Measurements from ENCODE around the gene RGP1.

DNA sequence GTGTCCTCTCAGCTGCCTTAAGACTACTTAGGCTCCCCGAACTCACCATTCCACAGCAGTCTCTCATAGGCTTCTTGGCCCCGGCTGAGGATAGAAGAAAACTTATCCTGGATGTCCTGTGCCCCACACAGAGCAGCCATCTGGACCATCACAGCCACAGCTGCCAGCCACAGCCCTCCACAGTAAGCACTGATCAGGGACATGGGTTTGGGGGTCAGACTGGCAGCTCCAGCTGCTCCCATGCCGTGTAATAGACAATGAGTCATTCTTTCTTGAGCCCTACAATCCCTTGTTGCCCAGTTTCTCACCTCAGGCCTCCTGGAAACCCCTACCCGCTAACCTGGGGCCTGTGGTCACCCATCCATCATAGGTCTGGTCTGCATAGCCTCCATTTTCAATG, 10.9 kb upstream of the RGP1 start:
- TF ChIP-seq, protein P1, sequence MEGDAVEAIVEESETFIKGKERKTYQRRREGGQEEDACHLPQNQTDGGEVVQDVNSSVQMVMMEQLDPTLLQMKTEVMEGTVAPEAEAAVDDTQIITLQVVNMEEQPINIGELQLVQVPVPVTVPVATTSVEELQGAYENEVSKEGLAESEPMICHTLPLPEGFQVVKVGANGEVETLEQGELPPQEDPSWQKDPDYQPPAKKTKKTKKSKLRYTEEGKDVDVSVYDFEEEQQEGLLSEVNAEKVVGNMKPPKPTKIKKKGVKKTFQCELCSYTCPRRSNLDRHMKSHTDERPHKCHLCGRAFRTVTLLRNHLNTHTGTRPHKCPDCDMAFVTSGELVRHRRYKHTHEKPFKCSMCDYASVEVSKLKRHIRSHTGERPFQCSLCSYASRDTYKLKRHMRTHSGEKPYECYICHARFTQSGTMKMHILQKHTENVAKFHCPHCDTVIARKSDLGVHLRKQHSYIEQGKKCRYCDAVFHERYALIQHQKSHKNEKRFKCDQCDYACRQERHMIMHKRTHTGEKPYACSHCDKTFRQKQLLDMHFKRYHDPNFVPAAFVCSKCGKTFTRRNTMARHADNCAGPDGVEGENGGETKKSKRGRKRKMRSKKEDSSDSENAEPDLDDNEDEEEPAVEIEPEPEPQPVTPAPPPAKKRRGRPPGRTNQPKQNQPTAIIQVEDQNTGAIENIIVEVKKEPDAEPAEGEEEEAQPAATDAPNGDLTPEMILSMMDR (IDR thresholded peaks at IDR 0.05) = no peak
- no peak for TF ChIP-seq POLR2A (IDR thresholded peaks at IDR 0.05)
